Right forelimb (tissue), 1 donor: ENCODE data around the gene LRRC8C.

Experiments used
- DNase-seq: peaks from one replicate; pipeline ENCODE4 v3.0.0-alpha.2; 2018

LRRC8C gene

GRCh38 chr1:89706700-89707012 is 73.7 kb downstream of the LRRC8C start:
- no peak for DNase-seq

- DNase-seq = no peak
These were observed 75.9 kb downstream of the LRRC8C start for GRCh38 chr1:89708751-89709375.

- DNase-seq = no peak
These were observed 77.7 kb downstream of the LRRC8C start for GRCh38 chr1:89710498-89711139.

DNA sequence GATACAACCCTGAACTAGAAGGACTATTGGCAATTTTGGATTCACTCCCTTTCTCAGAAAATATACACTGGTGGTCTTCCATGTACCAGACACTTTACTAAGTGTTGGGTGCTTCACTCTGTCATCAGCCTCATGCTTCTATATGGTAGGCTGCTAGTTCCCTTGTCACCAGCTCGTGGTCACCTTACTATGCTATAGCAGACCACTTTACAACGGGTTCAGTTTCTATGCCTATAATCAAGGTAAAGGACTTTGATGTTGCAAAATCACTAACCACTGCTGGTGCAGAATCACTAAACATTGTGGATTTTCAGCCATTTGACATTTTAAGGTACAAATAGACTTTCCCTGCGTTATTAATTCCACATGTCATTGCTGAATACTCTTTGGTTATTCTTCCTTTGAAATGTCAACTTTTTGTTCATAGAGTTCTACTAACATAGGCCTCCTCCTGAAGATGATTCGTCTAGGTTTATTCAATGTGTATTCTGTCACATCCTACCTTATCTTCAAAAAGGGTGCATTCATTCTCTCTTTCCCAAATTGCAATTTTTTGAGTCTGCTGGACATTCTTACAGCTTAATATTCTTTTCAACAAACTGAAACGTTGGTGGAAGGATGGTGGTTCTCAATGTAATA is 78.3 kb downstream of the LRRC8C start:
- DNase-seq = no peak

GRCh38 chr1:89712420-89712819 is 79.5 kb downstream of the LRRC8C start:
- DNase-seq = no peak

DNA sequence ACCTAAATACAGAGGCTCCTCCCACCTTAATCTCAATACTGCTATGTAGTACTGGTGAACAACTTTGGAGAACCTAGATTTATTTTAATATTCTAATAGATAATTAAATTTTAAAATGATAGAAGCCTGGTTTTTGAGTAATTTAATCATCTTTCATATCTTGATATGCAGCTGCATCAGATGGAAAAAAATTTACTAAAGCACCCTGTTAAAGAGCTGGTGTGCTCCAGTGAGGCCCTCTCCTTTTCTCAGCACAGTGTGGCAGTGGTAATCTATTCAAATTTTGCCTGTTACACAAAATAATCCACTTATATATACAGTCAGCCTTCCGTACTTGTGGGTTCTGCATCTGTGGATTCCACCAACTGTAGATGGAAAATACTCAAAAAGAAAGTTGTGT is 82.8 kb downstream of the LRRC8C start:
- no peak for DNase-seq

DNA sequence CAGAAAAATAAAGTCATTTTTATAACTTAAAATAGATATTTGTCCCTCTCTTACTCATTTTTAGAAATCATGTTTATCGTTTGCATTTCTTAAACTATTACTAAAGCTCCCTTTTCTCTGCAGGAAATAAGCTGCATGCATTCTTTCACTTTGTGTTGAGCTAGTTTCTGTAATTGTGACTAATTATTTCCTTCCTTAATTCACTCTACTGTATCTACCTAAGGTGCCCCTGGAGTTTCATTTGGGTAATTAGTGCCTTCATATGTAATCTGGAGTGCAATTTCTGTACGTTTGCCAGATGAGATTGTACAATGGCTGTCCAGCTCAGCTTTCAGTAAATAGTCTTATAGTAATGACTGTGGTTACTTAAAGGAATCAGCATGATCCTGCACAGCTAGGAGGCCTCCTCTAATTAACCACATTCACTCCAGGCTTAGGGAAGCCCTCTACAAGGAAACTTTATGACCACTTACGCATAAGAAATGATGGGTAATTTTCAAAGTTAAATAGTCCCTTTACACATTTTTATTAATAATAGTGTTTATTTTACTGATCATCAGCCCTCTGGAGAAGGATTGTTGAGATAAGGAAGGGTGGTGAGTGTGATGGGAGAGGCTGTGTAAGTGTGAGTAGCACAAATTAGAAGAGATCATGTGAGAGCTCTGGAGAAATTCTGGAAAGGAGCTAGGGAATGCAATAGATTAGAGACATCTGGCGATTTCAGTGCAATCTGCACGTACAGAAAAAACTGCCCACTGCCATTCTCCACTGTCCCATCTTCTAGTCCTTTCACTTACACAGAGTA is 86.8 kb downstream of the LRRC8C start:
- no peak for DNase-seq

GRCh38 chr1:89720839-89721238 is 87.9 kb downstream of the LRRC8C start:
- no peak for DNase-seq

GRCh38 chr1:89721351-89721750 is 88.4 kb downstream of the LRRC8C start:
- no peak for DNase-seq

DNA sequence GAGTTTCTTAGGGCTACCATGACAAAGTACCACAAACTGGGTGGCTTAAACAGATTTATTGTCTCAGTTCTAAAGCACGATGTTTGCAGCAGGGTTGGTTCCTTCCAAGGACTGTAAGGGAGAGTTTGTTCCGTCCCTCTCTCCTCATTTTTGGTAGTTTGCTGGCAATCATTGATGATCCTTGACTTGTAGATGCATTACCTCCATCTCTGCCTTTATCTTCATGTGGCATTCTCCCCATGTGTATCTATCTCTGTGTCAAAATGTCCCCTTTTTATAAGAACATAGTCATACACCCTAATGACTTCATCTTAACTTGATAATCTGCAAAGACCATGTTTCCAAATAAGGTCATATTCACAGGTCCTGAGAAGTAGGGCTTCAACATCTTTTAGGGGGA is 90.2 kb downstream of the LRRC8C start:
- DNase-seq = no peak

DNA sequence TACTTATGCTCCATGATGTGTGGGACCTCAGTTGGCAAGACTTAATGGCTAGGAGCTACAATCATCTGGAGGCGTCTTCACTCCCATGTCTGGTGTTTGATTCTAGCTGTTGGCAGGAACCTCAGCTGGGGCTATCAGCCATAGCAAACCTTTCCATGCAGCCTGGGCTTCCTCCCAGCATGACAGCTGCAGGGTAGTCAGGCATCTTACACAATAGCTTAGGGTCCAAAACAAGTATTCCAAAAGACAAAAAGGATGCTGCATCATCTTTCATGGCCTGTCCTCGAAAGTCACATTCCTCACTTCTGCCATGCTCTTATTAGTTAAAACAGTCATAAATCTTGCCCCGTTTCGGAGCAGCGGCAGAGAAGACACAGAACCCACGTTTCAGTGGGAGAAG is 90.9 kb downstream of the LRRC8C start:
- DNase-seq = peak; percentile 57

GRCh38 chr1:89724369-89725010 is 91.6 kb downstream of the LRRC8C start:
- no peak for DNase-seq

DNA sequence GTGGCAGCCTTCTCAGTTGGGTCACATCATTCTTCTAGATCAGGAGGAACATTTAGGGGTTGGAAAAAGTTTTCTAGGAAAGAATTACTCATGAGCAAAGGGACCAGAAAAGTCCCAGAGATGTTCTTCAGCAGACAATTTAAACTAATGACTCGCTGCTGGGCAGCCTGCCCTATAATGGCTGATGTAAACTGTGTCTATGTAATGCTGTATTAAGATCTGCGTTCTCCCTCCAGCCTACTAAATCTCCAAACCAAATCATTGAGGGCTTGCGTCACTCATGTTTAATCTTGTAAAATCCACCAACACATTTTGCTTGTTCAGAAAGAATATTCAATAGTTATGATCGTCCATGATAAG is 92.1 kb downstream of the LRRC8C start:
- DNase-seq = peak; percentile 68

DNA sequence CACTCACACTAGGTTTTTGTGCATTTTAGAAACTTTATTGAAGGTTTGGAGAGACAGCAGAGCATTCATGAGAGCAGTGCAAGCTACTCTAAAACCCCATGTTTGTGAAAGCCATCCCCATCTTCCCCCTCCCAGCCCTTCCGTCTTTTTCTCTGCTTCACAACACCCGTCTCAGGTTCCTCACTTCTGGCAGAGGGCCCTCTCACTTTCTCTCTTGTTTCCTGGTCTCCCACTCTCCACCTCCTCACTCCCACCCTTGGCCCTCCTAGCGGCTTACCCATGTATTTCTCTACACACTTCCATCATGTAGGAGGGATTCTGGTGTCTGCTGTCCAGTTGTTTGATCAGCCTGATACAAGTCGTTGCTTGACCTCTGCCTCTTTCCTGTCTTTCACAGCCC is 92.7 kb downstream of the LRRC8C start:
- DNase-seq = no peak

DNA sequence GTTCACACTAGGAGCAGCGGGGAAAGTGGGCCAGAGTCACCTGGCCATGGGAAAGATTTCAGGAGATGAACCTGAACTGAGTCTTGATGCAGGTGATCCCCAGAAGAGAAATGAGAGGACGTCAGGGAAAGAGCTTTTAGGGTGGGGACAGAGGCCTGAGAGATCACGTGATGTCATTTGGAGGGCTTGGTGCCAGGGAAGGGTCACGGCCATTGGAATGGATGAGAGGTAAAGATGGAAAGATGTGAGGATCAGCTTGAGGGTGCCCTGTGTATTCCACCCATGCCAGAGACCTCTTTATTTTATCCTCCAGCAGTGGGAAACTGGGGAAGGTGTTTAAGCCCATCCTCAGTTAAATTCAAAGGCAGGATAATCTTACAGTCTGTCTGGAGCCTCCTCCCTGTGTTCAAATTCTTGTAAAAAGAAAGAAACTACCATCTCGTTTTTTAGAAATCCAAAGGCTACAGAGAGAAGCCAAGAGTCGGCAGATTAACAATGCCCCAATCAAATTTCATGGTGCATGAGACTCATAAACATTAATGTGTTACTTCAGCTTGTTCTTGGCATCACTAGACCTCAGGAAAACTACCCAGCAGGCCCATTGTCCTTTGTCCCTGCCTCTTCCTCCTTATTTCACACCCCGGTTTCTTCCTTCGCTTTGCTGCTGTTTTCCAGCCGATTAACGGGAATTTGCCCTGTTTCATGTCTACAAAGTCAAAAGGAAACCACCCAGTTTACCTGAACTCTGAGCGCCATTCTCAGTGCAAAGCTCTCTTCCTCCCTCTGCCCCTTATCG is 94.8 kb downstream of the LRRC8C start:
- DNase-seq = no peak

DNA sequence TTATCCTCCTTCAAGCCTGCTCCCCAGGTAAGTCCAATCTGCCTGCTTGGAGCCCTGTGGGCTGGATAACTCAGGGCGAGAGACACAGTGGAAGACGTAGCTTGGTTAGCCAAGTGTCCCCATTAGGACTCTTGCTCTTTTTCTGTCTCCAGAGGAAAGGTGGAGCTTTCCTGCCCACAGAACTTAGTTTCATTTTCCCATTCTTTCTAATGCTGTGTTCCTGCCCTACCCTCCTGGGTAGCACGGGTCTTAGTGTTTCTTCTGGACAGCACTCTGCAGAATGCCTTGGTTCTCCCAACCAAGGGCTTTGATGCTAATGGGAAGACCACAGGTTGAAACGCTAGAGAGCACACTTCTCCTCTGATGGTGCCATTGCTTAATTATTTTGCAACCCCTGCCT is 95.5 kb downstream of the LRRC8C start:
- no peak for DNase-seq

DNA sequence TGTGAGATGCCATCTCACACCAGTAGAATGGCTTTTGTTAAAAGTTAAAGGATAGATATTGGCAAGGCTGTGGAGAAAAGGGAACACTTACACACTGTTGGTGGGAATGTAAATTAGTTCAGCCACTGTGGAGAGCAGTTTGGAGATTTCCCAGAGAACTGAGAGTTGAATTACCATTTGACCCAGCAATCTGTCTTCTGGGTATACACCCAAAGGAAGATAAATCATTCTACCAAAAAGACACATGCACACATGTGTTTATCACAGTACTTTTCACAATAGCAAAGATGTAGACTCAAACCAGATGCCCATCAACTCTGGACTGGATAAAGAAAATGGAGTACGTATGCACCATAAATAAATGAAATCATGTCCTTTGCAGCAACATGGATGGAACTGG is 99.3 kb downstream of the LRRC8C start:
- no peak for DNase-seq

- DNase-seq = no peak
These were observed 99.8 kb downstream of the LRRC8C start for GRCh38 chr1:89732643-89733222.

DNA sequence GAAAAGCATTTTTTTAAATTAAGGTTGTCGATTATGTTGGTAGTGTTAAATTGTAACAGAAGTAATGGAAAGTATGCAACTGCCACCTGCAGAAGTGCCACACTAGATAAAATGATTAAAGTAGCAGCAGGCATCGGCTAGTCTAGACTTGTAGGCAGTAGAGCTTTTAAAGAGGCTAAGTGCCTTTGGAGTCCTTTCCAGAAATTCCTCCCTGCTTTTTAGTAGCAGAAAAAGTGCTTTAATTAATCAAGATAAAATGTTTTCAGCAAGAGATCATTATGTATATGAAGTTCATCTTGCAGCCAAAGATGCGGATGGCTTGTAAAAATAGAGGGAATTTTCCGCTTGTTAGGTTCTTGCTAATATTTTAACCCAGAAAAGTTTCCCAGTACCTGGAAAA is 100.8 kb downstream of the LRRC8C start:
- no peak for DNase-seq

GRCh38 chr1:89734442-89734841 is 101.5 kb downstream of the LRRC8C start:
- DNase-seq = no peak

- no peak for DNase-seq
These were observed 102.6 kb downstream of the LRRC8C start for GRCh38 chr1:89735479-89735878.
